GM19025 (cell line): ENCODE measurements around the gene ERMP1.
"Not testable (repeated sequence)": the region's sequence is repeated elsewhere in the genome, so short reads cannot be mapped to it uniquely, and the experiment has no call there.

ENCODE experiments used
- ATAC-seq: cut with Tn5 transposase; IDR thresholded peaks from one replicate; pipeline ENCODE4 v1.9.1; 2021; ENCODE audit warnings: mild to moderate bottlenecking, low read depth, moderate library complexity; ENCODE audit not compliant: unreplicated experiment

ERMP1 gene

DNA sequence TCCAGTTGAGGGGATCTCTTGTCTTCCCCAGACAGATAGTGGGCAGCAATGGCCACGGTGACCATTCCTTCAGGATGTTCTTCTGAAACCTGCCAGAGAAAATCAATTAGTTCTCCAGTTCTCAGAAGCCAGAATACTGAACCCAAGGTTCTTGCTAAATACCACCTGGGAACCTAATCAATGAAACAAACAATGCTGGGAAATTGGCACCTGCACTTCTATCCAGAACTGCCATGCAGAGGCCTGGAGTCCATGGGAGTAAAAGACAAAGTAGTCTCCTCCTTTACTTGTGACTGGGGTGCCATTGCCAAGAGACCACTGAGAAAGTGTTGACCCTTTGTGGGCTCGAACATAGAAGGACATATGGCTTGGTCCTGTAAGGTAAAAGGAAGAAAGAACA is 45.7 kb downstream of the ERMP1 start:
- ATAC-seq = no peak

- no peak for ATAC-seq
These were observed 46.4 kb downstream of the ERMP1 start for GRCh38 chr9:5786370-5787127.

- ATAC-seq = no peak
These were observed 48.2 kb downstream of the ERMP1 start for GRCh38 chr9:5784526-5785315.

- no peak for ATAC-seq
These were observed 48.9 kb downstream of the ERMP1 start for GRCh38 chr9:5783982-5784381.

- ATAC-seq = not testable (repeated sequence)
These were observed 49.5 kb downstream of the ERMP1 start for GRCh38 chr9:5783420-5783819.

DNA sequence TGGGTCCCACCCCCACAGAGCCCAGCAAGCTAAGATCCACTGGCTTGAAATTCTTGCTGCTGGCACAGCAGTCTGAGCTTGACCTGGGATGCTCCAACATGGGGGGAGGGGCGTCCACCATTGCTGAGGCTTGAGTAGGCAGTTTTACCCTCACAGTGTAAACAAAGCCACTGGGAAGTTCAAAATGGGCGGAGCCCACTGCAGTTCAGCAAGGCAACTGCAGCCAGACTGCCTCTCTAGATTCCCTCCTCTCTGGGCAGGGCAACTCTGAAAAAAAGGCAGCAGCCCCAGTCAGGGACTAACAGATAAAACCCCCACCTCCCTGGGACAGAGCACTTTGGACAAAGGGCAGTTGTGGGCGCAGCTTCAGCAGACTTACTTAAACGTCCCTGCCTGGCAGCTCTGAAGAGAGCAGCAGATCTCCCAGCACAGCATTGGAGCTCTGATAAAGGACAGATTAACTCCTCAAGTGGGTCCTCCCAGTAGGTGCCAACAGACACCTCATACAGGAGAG is 53.2 kb downstream of the ERMP1 start:
- ATAC-seq = not testable (repeated sequence)

DNA sequence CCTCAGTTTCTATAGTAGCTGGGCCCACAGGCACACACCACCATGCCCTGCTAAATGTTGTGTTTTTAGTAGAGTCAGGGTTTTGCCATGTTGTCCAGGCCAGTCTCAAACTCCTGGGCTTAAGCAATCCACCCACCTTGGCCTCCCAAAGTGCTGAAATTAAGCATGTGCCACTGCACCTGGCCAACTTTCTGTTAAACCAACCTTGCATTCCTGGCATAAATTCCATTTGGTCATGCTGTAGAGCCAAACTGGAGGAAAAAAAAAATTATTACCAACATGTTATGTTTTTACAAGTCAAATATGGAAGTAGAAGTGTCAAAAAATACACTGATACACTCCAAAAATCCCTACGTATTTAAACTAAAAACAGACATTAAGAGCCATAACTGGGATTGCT is 54.1 kb downstream of the ERMP1 start:
- no peak for ATAC-seq

- ATAC-seq = no peak
These were observed 59.5 kb downstream of the ERMP1 start for GRCh38 chr9:5773324-5773999.

DNA sequence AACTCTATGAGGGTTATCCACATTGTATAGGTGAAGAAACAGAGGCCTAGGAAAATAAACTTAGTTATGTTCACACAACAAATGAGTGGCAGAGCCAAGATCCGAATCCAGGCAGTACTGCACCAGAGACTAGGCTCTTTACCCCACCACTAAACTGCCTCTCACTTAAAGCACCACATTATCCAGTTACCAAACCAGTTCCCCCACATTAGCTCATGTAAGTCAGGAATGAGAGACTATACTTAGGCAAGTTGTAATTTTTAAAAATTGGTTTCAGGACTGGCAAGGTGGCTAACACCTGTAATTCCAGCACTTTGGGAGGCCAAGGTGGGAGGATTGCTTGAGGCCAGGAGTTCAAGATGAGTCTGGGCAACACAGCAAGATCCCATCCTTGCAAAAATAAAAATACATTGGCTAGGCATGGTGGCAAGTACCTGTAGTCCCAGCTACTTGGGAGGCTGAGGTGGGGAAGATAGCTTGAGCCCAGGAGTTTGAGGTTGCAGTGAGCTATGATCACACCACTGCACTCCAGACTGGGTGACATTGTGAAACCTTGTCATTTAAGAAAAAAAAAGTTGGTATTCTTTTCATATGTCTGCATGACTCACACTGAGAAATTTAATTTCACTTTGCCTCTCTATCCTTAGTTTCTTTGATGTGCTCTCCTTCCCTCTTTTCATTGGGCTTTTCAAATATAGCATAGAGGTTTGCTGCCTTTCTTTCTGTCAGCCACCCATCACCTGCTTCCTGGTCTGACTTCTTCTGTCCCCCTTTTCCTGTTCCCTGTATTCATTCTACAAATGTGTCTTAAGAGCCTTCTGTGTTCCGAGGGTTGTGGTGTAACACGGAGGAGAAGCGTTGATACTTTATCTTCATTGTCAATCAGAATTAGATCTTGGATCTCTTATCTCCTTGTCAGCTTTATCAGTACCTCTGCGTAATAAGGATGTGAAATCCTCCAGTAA is 64.7 kb downstream of the ERMP1 start:
- ATAC-seq = no peak

DNA sequence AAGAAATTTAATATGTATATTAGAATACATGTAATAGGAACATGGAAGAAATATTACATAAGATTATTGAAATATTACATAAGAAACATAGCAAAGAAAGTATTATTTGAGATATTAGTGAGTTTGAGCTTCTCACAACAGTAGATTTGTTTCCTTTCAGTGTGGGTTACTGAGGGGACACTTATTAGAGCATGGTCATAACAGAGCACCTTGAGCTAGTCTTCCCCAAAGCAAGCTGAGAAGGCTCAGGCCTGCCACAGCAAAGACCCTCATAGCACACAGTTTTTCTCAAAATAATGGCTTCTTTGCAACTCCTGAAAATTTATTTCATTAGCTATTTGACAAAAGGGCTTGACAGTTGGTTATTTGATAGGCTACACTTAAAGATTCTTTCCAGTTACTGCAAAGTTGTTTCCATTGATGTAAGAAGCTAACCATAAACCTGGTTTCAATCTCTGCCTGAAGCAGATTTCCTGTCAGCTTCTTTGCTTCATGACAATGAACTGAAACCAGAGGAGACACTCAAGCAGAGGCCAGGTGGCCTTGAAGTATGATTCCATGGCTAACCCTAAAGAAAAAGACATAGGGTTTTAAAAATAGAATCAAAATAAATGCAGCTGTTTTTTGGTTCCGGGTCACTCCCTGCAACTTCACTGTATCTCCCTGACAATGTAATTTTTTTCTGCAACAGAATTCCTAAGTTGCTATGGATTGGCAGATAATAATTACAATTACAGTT is 68.6 kb downstream of the ERMP1 start:
- peak; percentile 75 for ATAC-seq

DNA sequence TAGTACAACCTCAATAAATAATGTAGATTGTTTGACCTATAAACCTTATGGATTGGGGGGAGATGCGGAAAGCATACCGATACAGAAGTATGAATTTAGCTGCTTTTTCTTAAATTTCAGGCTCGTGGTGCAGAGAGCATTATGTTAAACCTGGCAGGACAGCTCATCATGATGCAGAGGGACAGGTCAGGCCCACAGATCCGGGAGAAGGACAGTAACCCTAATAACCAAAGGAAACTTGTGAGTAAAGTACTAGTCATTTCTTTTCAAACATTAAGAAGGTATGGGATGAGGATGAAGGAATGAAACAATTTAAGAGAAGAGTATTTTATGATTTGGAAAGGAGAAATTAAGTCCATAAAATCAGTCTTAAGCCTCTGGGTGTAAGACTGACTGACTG is 70.5 kb downstream of the ERMP1 start:
- ATAC-seq = no peak

DNA sequence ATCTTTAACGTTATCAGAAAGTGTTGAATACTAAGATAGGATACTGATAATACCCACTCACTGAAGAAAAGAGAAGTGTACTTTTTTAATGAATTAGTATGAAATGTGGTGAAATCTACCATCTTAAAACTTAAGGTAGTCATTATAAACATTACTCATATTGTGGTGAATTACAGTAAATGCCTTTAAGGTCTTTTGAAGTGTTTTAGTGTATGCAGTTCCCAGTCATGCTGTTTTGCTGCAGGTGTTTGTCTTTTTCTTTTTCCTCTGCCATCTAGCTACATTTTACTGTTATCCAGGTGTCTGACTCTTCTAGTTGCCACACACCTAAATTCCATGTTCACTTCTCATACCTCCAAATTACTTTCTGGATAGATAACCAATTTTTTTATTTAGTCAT is 72.6 kb downstream of the ERMP1 start:
- ATAC-seq = no peak

DNA sequence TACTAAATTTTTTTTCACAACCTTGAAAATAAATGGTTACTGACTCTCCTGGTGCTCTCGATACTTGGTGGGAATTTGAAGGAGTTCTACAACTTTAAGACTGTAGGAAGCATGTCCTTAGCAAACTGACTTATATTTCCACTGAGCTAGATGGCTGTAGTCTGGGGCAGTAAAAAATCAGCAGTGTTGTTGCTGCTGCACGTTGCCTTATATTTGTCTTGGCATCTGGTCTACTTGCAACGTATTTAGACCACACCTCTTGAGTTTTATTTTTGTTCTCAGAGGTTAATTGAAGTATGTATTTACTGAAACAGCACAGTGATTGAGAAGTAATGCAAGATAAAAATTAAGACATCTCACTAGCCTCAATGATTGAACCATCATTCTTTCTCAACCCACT is 76.3 kb downstream of the ERMP1 start:
- ATAC-seq = no peak

DNA sequence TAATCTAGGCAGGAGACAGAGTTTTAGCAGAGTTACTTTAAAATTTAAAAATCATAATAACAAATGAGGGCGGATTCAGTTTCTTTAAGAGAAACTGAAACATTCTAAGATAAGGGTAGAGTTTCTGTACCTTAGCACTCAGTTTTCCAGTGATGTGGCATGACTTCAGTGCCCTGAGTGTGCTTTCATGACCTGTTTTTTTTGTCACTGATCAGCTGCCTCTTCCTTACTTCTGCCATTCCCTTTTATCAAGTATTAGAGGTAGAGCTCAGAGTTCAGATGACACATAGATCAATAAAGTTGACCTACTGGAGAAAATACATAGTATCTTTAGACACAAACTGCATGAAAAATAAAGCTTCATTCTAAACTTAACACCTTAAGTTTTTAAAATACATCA is 82.3 kb downstream of the ERMP1 start:
- no peak for ATAC-seq

- no peak for ATAC-seq
These were observed 83.6 kb downstream of the ERMP1 start for GRCh38 chr9:5749306-5749705.

GRCh38 chr9:5748438-5748837 is 84.5 kb downstream of the ERMP1 start:
- no peak for ATAC-seq

DNA sequence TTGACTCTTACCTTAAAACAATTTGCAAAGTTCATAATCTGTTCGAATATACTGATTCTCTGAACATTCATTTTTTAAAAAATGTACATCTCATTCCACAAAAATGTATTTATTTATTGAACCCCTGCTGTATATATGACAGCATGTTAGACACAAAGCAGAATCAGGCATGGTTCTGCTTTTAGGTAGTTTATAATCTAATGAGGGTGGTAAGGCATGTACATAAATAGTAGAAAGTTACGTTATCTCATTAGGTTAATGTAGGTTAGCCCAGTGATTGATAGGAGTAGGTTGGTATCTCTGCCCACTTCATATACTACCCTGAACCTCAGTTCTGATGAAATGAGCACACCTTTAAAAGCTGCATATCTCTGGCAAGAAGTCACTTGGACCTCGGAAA is 89.8 kb downstream of the ERMP1 start:
- ATAC-seq = no peak

- ATAC-seq = no peak
These were observed 96.2 kb downstream of the ERMP1 start for GRCh38 chr9:5736563-5737346.

DNA sequence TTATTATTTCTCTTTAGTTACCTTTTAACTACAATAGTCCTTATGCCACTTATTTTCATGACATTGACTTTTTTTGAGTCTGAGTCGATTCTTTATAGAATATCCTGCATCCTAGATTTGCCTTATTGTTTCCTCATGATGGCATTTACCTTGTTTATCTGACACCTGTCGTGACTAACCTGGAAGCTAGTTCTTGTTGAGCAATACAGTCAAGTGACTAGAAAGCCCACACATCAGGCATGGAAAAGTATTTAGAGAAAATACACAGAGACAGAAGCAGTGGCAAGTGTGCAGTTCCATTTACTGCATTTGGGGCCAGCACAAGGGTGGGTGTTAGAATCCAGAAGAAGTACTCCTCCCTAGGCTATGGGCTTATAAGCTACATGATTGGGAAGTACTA is 97.8 kb downstream of the ERMP1 start:
- ATAC-seq = no peak
